HG02884 (cell line): ENCODE data around the gene CCDC196.

Experiments used
- ATAC-seq: cut with Tn5 transposase; IDR thresholded peaks from one replicate; pipeline ENCODE4 v1.9.1; 2021; ENCODE audit warnings: mild to moderate bottlenecking, moderate library complexity; ENCODE audit not compliant: unreplicated experiment

The CCDC196 gene

GRCh38 chr14:66485910-66486421 is at the start of gene CCDC196:
Gene CCDC196 (plus strand): TSS chr14:66486371. CDS start chr14:66486503, 132 bp downstream.
- no peak for ATAC-seq

- ATAC-seq: no peak
Observed at GRCh38 chr14:66440801-66441200, 45.4 kb upstream of the CCDC196 start.

- no peak for ATAC-seq
Observed at GRCh38 chr14:66442953-66443571, 43.1 kb upstream of the CCDC196 start.

- no peak for ATAC-seq
Observed at GRCh38 chr14:66443785-66444184, 42.4 kb upstream of the CCDC196 start.

GRCh38 chr14:66444271-66444927 is 41.8 kb upstream of the CCDC196 start:
- no peak for ATAC-seq

GRCh38 chr14:66445936-66446335 is 40.2 kb upstream of the CCDC196 start:
- ATAC-seq: no peak

GRCh38 chr14:66453469-66453868 is 32.7 kb upstream of the CCDC196 start:
- no peak for ATAC-seq

- ATAC-seq: no peak
Observed at GRCh38 chr14:66459603-66460002, 26.6 kb upstream of the CCDC196 start.

- ATAC-seq: no peak
Observed at GRCh38 chr14:66464261-66464660, 21.9 kb upstream of the CCDC196 start.

- no peak for ATAC-seq
Observed at GRCh38 chr14:66468778-66469367, 17.3 kb upstream of the CCDC196 start.

GRCh38 chr14:66471584-66471983 is 14.6 kb upstream of the CCDC196 start:
- ATAC-seq: no peak

- ATAC-seq: no peak
Observed at GRCh38 chr14:66472251-66472650, 13.9 kb upstream of the CCDC196 start.

- no peak for ATAC-seq
Observed at GRCh38 chr14:66473223-66473622, 12.9 kb upstream of the CCDC196 start.

- ATAC-seq: no peak
Observed at GRCh38 chr14:66476964-66477363, 9.2 kb upstream of the CCDC196 start.

- no peak for ATAC-seq
Observed at GRCh38 chr14:66477567-66477966, 8.6 kb upstream of the CCDC196 start.

- ATAC-seq: no peak
Observed at GRCh38 chr14:66482873-66483272, 3.3 kb upstream of the CCDC196 start.

- ATAC-seq: no peak
Observed at GRCh38 chr14:66483322-66483721, 2.8 kb upstream of the CCDC196 start.

- ATAC-seq: no peak
Observed at GRCh38 chr14:66485029-66485428, 1.1 kb upstream of the CCDC196 start.

GRCh38 chr14:66487164-66487563 is 993 bp downstream of the CCDC196 start:
- no peak for ATAC-seq

- ATAC-seq: no peak
Observed at GRCh38 chr14:66490143-66491111, 4.3 kb downstream of the CCDC196 start.

GRCh38 chr14:66493750-66494149 is 7.6 kb downstream of the CCDC196 start:
- no peak for ATAC-seq
